Amniotic epithelial cell (primary cell): ENCODE data around the gene IL1RAPL1.

Experiments used
- DNase-seq: peaks from one replicate; pipeline ENCODE4 v3.0.0-alpha.2; 2010; ENCODE audit warnings: low read depth

The IL1RAPL1 gene

DNA sequence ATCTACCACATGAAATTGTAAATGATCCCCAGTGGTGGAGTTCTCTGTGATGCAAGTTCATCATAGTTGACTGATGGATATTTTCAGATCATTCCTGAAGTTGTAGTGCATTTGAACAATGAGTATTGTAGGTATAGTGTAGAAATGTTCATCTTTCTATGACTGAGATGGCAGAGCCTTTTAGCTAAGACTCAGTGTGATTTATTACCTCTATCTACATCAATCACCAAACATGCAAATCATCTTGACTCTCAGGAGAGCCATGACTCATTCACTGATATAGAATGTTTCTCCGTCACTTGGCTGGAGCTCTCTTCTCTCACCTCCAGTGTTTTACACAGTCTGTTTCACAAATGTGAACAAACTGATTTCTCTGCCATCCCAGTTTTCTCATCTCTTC, 392.6 kb downstream of the IL1RAPL1 start:
- peak; percentile 29 for DNase-seq

DNA sequence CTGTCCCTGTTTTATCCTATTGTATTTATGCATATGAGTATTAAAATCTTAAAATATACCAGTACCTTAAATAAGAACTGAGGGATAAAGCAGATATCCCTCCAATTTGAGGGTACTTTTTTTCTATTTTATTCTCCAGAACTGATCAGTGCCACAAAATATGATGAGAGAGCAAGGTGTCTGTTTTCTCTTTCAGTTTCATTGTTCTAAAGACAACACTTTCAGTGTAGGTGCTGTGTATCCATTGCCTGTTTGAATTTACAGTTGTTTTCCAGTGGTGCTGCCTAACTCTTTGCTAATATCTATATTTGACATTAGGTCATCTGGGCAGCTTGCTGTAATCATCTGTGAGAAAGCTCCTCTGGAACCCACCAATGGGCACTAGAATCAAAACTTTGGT, 394.7 kb downstream of the IL1RAPL1 start:
- no peak for DNase-seq

DNA sequence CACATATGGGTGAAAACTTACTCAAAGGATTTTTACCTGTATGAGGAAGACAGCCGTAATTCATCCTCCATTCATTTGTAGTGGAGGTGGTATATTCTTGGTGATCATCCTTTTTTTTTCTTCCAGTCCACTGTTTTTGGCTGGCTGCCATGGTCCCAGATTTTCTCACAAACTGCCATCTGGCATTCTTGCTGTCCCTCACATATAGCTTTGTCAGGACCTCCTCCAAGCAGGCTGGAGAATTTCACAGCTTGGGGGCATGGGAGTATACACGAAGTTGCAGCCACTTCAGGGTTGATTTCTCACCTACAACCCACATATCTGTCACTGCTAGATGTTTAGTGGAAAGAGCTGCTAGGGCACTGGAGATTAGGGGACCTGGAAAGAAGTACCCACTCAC, 401.0 kb downstream of the IL1RAPL1 start:
- no peak for DNase-seq

DNA sequence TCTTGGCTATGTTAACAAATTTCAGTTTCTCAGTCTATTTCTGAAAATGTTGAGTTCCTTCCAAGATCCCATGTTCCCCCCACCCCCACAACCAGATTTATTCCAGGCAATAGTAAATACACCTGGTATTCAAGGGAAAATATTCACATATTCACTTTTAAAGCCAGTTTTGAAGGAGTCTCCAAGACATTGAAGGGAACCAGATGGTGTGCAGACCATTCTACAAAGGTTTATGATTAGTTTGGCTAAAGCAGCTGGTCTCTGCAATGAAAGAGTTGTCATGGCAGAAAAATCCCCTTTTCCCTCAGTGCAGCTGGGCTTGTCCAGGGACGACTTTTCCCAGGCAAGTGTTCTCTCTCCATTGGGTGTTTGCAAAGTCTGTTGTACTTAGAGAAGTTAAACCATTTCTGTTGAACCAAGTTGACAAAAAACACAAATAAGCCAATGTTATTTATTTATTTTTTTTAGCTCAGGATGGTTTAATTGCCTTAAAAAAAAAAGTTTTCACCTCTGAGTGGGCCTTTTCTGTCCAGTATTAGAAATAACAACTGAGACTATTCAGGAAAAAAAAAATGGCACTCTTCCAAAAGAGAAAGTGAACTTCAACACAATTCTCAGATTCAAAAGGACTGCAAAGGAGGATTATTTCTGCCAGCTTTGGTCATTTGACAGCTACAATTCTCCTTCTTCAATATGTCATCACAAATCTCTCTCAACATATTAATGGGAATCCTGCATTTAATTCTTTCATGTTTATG, 410.6 kb downstream of the IL1RAPL1 start:
- no peak for DNase-seq

DNA sequence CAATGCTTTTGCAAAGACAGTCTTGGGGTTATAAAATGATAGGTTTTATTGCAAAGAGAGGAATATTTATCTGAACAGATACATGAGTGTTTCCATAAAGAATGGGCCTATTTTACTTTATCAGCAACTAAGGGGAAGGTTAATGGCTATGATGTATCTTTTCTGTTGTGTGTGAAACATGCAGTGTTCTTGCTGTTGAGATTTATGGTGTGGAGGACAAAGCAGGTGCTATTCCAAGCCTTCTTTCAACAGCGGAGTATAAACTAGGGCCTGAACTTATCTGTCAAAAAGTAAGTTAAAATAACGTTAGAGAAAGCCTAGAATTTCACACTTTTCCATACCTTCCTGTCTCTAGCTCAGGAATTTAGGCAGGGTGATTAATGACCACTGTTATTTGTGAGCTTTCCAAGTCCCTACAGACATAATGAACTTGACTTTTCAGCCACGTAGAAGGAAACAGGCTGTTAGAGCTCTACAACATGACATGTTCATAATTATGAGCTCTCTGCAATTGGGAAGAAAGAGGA, 411.4 kb downstream of the IL1RAPL1 start:
- no peak for DNase-seq

DNA sequence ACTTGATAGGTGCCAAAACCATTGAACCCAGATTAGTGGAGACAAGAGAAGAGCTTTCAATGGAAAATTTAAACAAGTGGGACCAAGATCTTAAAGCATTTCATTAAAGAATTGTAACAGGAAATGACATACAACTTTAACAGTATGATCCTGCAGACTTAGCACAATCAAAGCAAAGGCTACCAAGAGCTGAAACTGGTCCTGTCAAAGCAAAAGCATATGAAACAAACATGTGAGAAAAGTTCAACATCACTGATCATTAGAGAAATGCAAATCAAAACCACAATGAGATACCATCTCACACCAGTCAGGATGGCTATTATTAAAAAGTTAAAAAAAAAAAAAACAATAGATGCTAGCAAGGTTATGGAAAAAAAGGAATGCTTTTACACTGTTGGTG, 425.6 kb downstream of the IL1RAPL1 start:
- no peak for DNase-seq

DNA sequence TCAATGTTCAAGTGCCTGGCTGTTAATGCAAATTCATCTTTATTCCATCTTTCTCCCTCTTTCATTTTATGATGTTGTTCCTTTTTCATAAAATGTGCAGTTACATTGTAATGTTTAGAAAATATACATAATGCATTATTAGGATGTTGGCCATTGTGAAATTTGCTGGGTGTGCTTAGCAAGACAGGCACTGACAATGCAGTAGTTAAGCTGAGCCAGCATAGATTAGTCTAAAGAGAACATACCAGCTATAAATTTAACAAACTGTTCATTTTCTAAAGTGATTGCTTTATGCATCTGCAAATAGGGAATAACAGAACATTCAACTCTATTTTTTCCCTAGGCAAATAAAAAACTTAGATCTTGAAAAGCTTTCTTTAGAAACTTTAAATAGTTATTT, 436.0 kb downstream of the IL1RAPL1 start:
- no peak for DNase-seq

DNA sequence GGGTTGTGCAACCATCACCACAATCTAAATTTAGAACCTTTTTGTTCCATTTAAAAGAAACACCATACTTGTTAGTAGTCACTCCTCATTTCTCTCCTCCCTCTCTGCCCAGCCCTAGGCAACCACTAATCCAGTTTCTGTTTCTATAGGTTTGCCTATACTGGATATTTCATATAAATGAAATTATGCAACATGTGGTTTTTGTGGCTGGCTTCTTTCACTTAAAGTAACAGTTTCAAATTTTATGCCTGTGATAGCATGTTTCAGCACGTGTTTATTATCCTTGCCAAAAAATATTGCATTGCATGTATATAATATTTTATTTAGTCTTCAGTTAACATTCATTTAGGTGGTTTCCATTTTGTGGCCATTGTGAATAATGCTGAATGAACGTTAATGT, 437.6 kb downstream of the IL1RAPL1 start:
- peak; percentile 3 for DNase-seq

DNA sequence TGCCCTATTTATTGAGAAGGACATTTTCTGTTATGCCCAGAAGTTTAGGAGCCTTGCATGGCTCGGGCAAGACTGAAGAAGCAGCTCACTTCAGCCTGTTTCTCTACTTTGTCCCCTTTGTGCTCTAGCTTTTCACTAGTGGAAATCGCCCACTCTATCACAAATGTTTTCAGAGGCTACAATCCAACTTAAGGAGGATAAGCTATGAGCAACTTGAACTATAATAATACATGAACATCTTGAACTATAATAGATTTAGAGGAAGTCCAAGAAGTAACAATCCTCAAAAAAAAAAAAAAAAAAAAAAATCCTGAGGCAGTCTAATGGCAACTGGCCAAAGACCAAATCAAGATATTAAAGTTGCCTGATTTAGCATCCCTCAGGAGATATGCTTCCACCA, 452.3 kb downstream of the IL1RAPL1 start:
- DNase-seq = no peak

DNA sequence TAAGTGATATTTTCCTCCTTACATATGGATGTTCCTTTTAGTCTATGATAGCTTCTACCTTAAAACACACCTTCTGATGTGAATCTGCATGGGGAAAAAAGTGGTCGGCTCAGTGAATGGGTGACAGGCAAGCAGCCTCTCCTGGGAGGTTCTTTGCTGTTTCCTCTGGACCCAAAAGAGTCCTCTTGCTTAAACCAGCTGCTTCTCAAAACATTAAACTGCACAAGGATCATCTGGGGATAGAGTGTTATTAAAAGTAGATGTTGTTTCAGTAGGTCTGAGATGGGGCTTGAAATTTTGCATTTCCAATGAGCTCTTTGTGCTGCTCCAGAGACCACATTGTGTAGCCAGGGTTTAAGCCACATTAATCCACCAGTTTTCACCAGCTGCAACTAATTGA, 452.9 kb downstream of the IL1RAPL1 start:
- DNase-seq = no peak

DNA sequence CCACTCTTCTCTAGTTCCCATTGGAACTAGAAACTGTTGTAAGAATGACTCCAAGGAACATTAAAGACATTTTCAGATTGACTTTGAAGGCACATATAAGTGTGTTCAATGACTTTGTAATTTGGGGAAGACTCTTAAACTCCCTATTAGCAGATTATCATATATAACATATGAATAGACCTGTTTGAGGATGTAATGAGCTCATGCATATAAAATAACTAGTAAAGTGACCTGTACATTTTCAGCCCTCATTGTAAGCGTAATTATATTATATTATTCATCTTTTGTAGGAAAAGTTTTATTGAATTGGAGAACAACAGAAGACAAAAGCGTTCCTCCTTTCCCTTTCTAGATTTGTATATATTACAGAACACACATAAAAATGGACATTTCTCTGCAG, 455.1 kb downstream of the IL1RAPL1 start:
- DNase-seq = no peak

DNA sequence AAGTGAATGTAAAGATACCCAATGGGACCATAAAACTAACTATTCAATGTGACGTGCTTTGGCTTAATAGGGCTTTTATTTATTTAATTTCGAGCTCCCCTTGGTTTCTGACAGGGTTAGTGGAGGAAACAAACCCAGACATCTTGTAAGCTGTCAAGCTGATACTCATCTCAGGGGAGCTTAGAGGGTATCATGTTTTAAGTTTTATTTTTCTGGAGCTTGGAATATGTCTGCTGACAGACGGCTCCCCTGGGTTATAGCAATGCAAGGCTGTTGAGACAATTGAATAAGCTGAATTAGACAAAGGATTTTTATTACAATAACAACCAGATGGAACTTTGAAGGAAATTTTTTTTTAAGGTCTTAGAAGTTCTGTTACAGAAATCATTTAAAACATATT, 456.5 kb downstream of the IL1RAPL1 start:
- no peak for DNase-seq

DNA sequence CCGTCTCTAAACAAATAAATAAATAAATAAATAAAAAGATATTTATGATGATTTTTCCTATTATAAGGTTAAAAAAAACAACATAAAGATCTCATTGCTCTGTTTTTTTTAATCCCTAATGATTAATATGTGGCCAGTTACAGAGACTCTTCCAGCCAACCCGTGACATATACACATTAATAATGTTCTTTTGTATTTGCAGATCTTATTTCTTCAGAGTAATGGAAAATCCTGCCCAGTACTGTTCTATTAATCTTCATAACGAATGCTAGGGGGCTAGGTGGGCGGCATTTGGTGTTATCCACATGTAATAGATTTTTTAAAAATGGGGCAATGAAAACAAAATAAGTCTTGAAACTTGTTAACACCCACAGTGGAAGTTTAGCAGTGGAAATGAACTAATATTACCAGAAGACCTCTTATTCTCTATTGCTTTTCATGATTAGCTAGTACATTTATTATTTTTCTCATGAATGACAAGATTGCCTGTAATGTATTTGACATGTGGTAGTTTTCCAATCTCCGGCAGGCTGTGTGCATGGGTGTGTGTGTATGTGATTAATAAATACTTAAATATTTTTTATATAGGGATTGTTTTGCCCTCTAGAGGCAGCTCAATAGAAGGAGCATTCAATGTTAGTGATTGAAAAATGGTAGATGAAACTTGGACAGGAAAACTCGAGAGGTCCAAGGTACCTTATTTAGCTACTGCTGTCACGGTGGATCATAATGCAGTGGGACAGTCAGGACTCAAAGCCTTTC, 457.4 kb downstream of the IL1RAPL1 start:
- DNase-seq = peak; percentile 3

DNA sequence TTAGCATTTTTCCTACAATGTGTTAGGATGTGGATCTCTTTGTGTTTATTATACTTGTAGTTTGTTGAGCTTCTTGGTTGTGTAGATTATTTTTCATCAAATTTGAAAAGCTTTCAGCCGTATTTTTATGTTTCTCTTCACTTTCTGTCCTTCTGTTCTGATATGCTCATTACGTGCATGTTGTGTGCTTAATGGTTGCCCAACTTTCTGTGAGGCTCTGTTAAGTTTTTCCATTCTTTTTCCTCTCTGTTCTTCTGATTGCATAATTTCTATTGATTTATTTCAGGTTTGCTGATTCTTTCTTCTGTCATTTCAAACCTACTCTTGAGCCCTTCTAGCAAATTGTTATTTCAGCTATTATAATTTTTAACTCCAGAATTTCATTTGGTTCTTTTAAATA, 478.2 kb downstream of the IL1RAPL1 start:
- no peak for DNase-seq

DNA sequence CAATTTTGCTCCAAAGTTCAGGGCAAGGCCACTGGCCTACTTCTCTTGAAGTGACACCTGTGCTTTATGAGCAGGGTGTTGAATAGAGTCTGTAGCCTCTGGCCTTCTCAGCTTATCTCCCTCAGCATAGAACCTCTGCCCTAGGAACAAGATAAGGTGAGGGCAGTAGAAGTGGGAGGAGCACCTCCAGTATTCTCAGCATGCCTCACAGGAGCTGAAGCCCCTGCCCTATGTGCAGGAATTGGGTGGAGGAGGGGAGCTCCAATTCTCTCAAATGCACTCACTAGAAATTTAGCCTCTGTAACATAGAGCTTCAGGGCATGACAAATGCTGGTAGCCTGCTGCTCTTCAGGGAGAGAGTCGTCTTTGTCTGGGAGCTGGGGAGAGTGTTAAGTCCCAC, 479.3 kb downstream of the IL1RAPL1 start:
- no peak for DNase-seq

DNA sequence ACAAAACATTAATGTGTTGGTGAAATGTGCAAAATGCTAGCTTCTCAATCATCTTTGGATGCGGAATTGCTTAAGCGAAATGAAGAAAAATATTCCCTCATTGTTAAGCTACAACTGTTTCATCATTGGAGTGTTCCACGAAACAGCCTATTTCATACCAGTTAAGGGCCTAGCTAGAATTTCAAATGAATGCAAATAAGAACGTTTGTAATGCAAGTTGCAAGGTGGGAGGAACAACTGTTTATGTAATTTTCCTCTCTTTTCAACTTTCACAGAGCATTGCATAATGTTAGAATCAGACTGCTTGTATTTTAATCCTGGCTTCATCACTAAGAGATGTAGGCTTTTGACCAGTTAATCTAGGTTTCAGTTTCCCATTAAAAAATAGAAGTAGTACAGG, 480.1 kb downstream of the IL1RAPL1 start:
- DNase-seq = peak; percentile 13

DNA sequence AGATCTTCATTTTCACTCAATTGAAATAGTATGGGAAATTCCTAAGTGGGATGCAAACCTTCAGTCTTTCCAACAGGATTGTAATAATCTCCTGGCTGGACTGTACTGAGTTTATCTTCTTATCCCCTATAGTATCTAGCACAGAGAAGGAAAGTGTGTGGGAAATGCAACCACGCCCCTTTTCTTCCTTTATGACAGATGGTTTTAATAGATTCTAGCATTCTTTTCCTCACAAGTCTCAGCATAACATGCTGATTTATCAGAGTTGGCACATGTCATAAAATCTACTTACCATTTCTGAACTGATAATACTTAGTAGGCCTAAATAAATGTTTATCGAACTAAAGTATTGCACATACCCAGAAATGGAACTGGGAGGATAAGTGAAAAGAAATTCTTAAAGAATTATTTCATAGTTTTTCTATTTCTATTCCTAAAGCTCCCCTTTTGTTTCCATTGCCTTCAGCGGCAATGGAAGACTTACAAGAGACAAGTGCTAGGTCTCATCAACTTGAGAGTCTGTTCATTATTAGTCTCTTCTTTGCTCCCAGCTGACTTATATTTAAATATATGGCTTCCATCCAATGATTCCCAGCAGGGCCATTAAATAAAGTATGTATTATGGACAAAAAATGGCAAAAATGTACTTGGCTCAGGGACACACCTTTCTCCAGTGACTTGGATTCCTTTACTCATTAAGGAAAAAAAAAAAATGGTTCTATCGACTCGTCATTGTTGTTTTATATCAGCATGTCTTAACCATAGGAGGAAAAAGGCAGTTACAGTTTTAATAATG, 484.5 kb downstream of the IL1RAPL1 start:
- DNase-seq = no peak

DNA sequence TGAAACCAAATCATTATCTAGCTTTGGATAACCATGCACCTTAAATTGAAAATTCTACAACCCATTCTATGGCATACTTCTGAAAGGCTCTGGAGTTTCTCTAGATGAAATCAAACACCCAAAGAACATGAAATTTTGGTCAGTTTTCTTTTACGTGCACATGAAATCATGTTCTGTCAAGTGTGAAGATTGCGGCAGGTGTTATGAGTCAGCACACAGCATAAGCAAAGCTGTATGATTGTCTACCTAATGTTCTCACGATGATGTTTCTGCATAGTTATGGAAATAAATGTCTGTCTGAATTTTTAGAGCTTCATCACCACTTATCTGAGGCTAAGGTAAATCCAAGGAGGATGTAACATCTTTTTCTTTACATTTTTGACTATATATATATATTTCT, 495.3 kb downstream of the IL1RAPL1 start:
- DNase-seq = no peak

DNA sequence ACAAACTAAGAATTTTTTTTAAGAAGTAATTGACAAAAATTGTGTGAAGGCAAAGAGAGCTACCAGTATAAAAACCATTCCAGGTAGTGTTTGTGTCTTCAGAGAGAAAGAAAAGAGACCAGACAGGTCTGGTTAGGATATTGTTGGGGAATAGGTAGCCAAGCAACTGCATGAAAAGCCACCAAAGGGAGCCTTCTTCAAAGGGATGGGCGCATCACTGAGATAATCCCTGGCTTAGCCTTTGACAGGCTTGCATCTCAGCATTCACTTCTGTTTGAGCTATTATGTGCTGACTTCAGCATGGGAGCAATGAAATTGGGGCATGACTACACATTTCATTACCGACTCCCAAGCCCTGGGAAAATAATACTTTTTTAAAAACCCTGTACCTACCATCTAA, 496.6 kb downstream of the IL1RAPL1 start:
- no peak for DNase-seq

DNA sequence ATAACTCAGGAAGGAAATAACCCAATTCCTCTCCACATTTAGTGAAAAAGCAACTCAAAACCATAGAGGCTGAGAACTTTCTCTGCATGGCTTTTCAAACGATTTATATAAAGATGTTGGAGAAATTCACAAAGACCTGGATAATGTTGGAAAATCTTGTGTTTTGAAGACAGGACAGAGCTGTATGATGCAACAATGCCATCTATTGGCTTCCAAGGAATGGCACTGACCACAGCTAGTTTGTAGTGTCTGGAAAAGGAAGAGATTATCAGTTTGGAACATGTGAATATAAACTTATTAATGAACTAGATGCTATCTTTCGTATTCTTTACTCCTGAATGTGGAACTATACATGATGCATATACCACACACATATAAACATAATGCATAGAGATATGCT, 503.6 kb downstream of the IL1RAPL1 start:
- peak; percentile 13 for DNase-seq

DNA sequence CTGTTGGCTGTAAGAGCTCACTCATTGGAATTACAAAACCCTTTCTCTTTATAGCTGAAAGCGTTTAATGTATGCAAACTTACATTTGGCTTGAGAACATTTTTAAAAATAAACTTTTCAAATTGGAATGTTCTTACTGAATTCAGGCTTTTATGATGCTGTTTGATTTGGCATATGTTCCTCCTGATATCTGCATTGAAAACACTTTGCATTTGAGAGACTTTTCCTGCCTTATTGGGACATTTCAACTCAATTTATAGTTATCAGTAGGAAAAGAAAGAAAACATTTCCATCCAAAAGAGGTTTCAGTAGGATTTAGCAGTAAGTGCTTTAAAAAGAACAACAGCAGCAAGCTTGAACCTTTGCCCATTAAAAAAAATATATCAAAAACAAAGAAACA, 520.0 kb downstream of the IL1RAPL1 start:
- DNase-seq = no peak

DNA sequence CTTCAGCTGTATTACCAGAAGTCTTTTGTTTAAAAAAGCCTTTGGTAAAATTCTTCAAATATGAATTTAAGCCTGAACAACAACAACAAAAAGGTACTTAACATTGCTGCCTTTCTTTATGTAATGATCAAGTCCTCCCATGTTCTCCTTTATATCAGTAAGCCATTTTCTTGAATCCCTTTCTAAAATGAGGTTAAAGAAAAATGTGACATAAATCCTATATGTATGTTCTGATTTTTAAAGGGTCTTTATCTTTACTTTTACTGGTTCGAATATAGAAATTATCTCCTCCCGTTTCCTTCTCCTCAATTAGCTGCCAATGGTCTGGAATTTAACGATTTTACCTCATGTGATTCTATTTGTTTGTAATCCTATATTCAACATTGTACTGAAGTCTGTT, 522.8 kb downstream of the IL1RAPL1 start:
- DNase-seq = no peak

DNA sequence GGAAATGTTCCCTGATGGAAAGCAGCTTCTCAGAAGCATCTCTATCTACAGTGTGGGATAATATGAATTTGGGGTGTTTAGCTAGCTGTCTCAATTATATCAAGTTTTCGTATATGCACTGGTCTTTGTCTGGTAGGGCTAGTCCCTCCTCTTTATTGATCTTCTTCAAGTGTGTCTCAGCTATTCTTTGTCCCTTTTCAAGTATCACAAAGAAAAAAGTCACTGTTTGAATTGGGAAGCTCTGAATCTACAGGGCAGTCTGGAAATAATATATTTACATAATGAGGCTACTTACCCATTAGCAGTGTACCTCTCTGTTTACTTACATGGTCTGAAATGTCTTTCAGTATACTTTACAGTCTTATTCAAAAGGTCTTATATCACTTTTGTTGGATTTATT, 526.0 kb downstream of the IL1RAPL1 start:
- no peak for DNase-seq
